PC-9 (cell line): ENCODE results near the gene PDXDC1.

Source experiments
- CTCF ChIP-seq: fragments of 200-600 bp; sonication (generic); conservative IDR thresholded peaks from 2 replicates; pipeline ENCODE4 v1.6.1; 2017; ENCODE audit warnings: mixed run types, antibody characterized with exemption, mild to moderate bottlenecking, moderate library complexity
- EZH2 ChIP-seq: fragments of 200-600 bp; sonication (generic); IDR thresholded peaks from 2 replicates; pipeline ENCODE4 v1.8.0; 2017; ENCODE audit warnings: antibody characterized with exemption, low read depth

GRCh38 chr16:15141586-15141985 is 166.8 kb downstream of the PDXDC1 start:
- TF ChIP-seq CTCF (no peak), EZH2 (no peak)
